IMR-90 (cell line): Measurements from ENCODE around the gene RSBN1L. TPM values are rescaled to one million over a fixed set of nuclear protein-coding genes. Genes with fewer than 3 reads are reported as not detected.

Source experiments
- ATAC-seq: fragments of 200-7000 bp; cut with Tn5 transposase; 2 replicates; pipeline ENCODE4 v1.9.1; 2020; ENCODE audit warnings: low read depth, mild to moderate bottlenecking, moderate library complexity
- BruUV-seq: library from RNA; stranded (reverse); fragments of 400-500 nt; replicated peaks from 2 replicates; lab custom pipeline; 2021; lab: Mats Ljungman, UMichigan
- CTCF ChIA-PET: fragments of 300-600 bp; formaldehyde crosslinking; extraction: SDS; loops from one replicate; lab custom pipeline; 2021; ENCODE audit warnings: antibody characterized with exemption; lab: Yijun Ruan, JAX
- POLR2A ChIA-PET: fragments of 300-600 bp; sonication (Branson Sonifier 250); formaldehyde crosslinking; loops from one replicate; lab custom pipeline; 2022; ENCODE audit warnings: antibody characterized with exemption; ENCODE audit not compliant: unreplicated experiment; lab: Charles Lee
- DNase-seq: peaks from one replicate; pipeline ENCODE4 v3.0.0; 2013
- H2AFZ ChIP-seq: replicated peaks from 2 replicates; pipeline ENCODE3; 2013; ENCODE audit warnings: low read length, mild to moderate bottlenecking; ENCODE audit not compliant: poor library complexity
- H2AK5ac ChIP-seq: 2 replicates; pipeline ENCODE4 v1.6.1; 2013; ENCODE audit warnings: low read depth, low read length, inconsistent platforms
- H2AK9ac ChIP-seq: replicated peaks from 2 replicates; pipeline ENCODE3; 2013; ENCODE audit warnings: mild to moderate bottlenecking, low read depth, low read length, moderate library complexity; ENCODE audit not compliant: poor library complexity
- H2BK120ac ChIP-seq: 2 replicates; pipeline ENCODE4 v1.6.1; 2013; ENCODE audit warnings: low read depth, low read length, inconsistent platforms
- H2BK15ac ChIP-seq: 3 replicates; pipeline ENCODE4 v1.6.1; 2013; ENCODE audit warnings: low read depth, low read length, inconsistent platforms
- H2BK20ac ChIP-seq: 2 replicates; pipeline ENCODE4 v1.6.1; 2013; ENCODE audit warnings: low read depth, mild to moderate bottlenecking, inconsistent platforms, low read length, moderate library complexity
- H2BK5ac ChIP-seq: 2 replicates; pipeline ENCODE4 v1.6.1; 2013; ENCODE audit warnings: mild to moderate bottlenecking, low read depth, low read length, inconsistent platforms; ENCODE audit not compliant: poor library complexity, severe bottlenecking
- H3K14ac ChIP-seq: replicated peaks from 2 replicates; pipeline ENCODE4 v1.6.1; 2013; ENCODE audit warnings: low read depth, low read length, inconsistent platforms
- H3K18ac ChIP-seq: 2 replicates; pipeline ENCODE4 v1.6.1; 2013; ENCODE audit warnings: low read depth, low read length, control low read depth
- H3K23ac ChIP-seq: 2 replicates; pipeline ENCODE4 v1.6.1; 2013; ENCODE audit warnings: low read depth, low read length, inconsistent platforms
- H3K27ac ChIP-seq: 2 replicates; pipeline ENCODE4 v1.5.1; 2013; ENCODE audit warnings: mild to moderate bottlenecking, control low read depth, low read length; ENCODE audit not compliant: insufficient read depth
- H3K27me3 ChIP-seq: 2 replicates; pipeline ENCODE4 v1.6.1; 2013; ENCODE audit warnings: low read length; ENCODE audit not compliant: control insufficient read depth, insufficient read depth
- H3K36me3 ChIP-seq: 2 replicates; pipeline ENCODE4 v1.6.1; 2013; ENCODE audit warnings: low read length, mixed read lengths; ENCODE audit not compliant: control insufficient read depth, insufficient read depth
- H3K4ac ChIP-seq: 2 replicates; pipeline ENCODE4 v1.6.1; 2013; ENCODE audit warnings: low read depth, low read length, inconsistent platforms
- H3K4me1 ChIP-seq: 2 replicates; pipeline ENCODE4 v1.6.1; 2013; ENCODE audit warnings: low read length, mixed read lengths; ENCODE audit not compliant: control insufficient read depth, insufficient read depth
- H3K4me2 ChIP-seq: 2 replicates; pipeline ENCODE4 v1.6.1; 2013; ENCODE audit warnings: low read depth, mild to moderate bottlenecking, control low read depth, low read length, moderate library complexity
- H3K4me3 ChIP-seq: 2 replicates; pipeline ENCODE4 v1.5.1; 2013; ENCODE audit warnings: low read depth, mild to moderate bottlenecking, control low read depth, low read length, moderate library complexity; ENCODE audit not compliant: insufficient read depth
- H3K56ac ChIP-seq: 2 replicates; pipeline ENCODE4 v1.6.1; 2013; ENCODE audit warnings: low read length, inconsistent platforms; ENCODE audit not compliant: insufficient read depth; ENCODE audit errors: extremely low read depth
- H3K79me1 ChIP-seq, 2 experiments: 2 replicates each; pipeline ENCODE4 v1.6.1; 2013; ENCODE audit warnings: low read length in 2 of 2, inconsistent platforms in 1 of 2, low read depth in 1 of 2
- H3K9ac ChIP-seq: 2 replicates; pipeline ENCODE4 v1.6.1; 2013; ENCODE audit warnings: low read depth, low read length, control low read depth
- H3K9me1 ChIP-seq: 2 replicates; pipeline ENCODE4 v1.6.1; 2013; ENCODE audit warnings: low read length, inconsistent platforms; ENCODE audit not compliant: insufficient read depth
- H3K9me3 ChIP-seq: 2 replicates; pipeline ENCODE4 v1.6.1; 2013; ENCODE audit warnings: low read length; ENCODE audit not compliant: control insufficient read depth, insufficient read depth
- H4K20me1 ChIP-seq: 2 replicates; pipeline ENCODE4 v1.6.1; 2013; ENCODE audit warnings: low read length, inconsistent platforms; ENCODE audit not compliant: insufficient read depth
- H4K5ac ChIP-seq: 2 replicates; pipeline ENCODE4 v1.6.1; 2013; ENCODE audit warnings: mild to moderate bottlenecking, low read depth, low read length, control low read depth
- H4K8ac ChIP-seq, 2 experiments: 2 replicates each; pipeline ENCODE4 v1.6.1; 2013; ENCODE audit warnings: low read depth in 2 of 2, low read length in 2 of 2, control low read depth in 1 of 2, inconsistent platforms in 1 of 2
- H4K91ac ChIP-seq: 2 replicates; pipeline ENCODE4 v1.6.1; 2013; ENCODE audit warnings: low read depth, low read length, inconsistent platforms; ENCODE audit not compliant: insufficient read depth
- BHLHE40 ChIP-seq: fragments of 150-350 bp; IDR thresholded peaks from 2 replicates; pipeline ENCODE4 v1.6.1; 2016; ENCODE audit warnings: mild to moderate bottlenecking, low read depth, low read length
- ELK1 ChIP-seq: fragments of 150-350 bp; IDR thresholded peaks from 2 replicates; pipeline ENCODE4 v1.6.1; 2016; ENCODE audit warnings: low read depth, mild to moderate bottlenecking, low read length, moderate library complexity, borderline replicate concordance
- MAFK ChIP-seq: IDR thresholded peaks from 2 replicates; pipeline ENCODE4 v1.6.1; 2012; ENCODE audit warnings: low read depth, low read length, improper control_type of control experiment
- POLR2A ChIP-seq: IDR thresholded peaks from 2 replicates; pipeline ENCODE4 v1.6.1; 2012; ENCODE audit warnings: mild to moderate bottlenecking, low read depth, low read length
- SMC3 ChIP-seq: fragments of 150-350 bp; IDR thresholded peaks from 2 replicates; pipeline ENCODE4 v1.6.1; 2016; ENCODE audit warnings: low read depth, mild to moderate bottlenecking, antibody characterized with exemption, low read length, moderate library complexity
- WGBS, 2 experiments: methylation state at CpG; one replicate each; pipeline versions ENCODE4 v1.1.5 to v1.1.7; 2013; ENCODE audit warnings: missing lambda C conversion rate in 2 of 2; ENCODE audit not compliant: insufficient read length in 1 of 2; ENCODE audit errors: extremely low coverage in 2 of 2; 5-methylcytosine and 5-hydroxymethylcytosine counted together
- dilution Hi-C: fragments of 300-500 bp; cut with HindIII; formaldehyde crosslinking; loops from one replicate; pipeline ENCODE4 v1.14.3; 2018; ENCODE audit warnings: low sequenced_read_pairs; ENCODE audit not compliant: unreplicated experiment
- in situ Hi-C: fragments of 300-500 bp; cut with MboI; formaldehyde crosslinking; loops from 3 replicates; pipeline ENCODE4 v1.14.3; 2019; ENCODE audit warnings: low sequenced_read_pairs, inconsistent platforms, mixed read lengths
- intact Hi-C: fragments of 100-400 bp; cut with micrococcal nuclease; formaldehyde crosslinking; loops from 2 replicates; pipeline ENCODE4 v1.10.0; 2022
- polyA plus RNA-seq, 3 experiments: library from polyadenylated mRNA; depleted of rRNA; stranded (reverse); fragments of >200 nt; gene quantifications; 2 replicates each; pipeline ENCODE4 v1.2.3, GENCODE V29; 2012; ENCODE audit warnings: low replicate concordance in 1 of 3
- total RNA-seq: library from RNA; depleted of rRNA; stranded (reverse); fragments of >200 nt; gene quantifications from 2 replicates; pipeline ENCODE4 v1.2.3, GENCODE V29; 2012

Gene RSBN1L
- total and polyA plus RNA-seq, 2 of the 4 experiments (the other 2 are of a cell fraction) = 7.8 to 14.7 TPM

- ATAC-seq (no peak), DNase-seq (no peak)
- Histone ChIP-seq H3K36me3 (peaks cover 2% of the 10 kb centered on the region), H2BK15ac (no peak overlapping the region), H2AFZ (no peak overlapping the region), H3K56ac (no peak overlapping the region), H3K4me2 (no peak overlapping the region), H3K23ac (no peak overlapping the region), H3K4me3 (no peak overlapping the region), H4K8ac (no peak overlapping the region), H3K9me3 (no peaks in the 10 kb centered on the region), H3K9ac (no peak overlapping the region), H3K14ac (no peak overlapping the region), H2BK5ac (no peak overlapping the region), H3K27me3 (no peaks in the 10 kb centered on the region), H4K20me1 (no peaks in the 10 kb centered on the region), H4K91ac (no peak overlapping the region), H3K4me1 (no peaks in the 10 kb centered on the region), H3K18ac (no peak overlapping the region), H2AK5ac (no peak overlapping the region), H2BK120ac (no peak overlapping the region), H2AK9ac (no peak overlapping the region), H4K5ac (no peak overlapping the region), H3K9me1 (0 out of 2 replicates have a peak, but pooled peaks cover 3% of the 10 kb centered on the region), H2BK20ac (no peak overlapping the region), H3K4ac (no peak overlapping the region), H3K79me1 (peaks cover 21 to 66% of the 10 kb centered on the region in 2 experiments; a peak in 3 of 4 replicates), H3K27ac (no peak overlapping the region)
- WGBS, 2 experiments = no CpG with 5 or more reads among the region's 6 CpGs
- intact Hi-C loops = no loop called here
- ChIA-PET POLR2A (no interaction called here), CTCF (no interaction called here)
- TF ChIP-seq ELK1 (no peak), MAFK (no peak), SMC3 (no peak), BHLHE40 (no peak), POLR2A (no peak)
- dilution Hi-C loops = no loop called here
- in situ Hi-C loops = no loop called here
- no TSS peak for BruUV-seq
These were observed 50.0 kb downstream of the RSBN1L start for GRCh38 chr7:77746164-77746823.
